Ectodermal cell (in vitro differentiated cells): ENCODE data around the gene FMO5.
"Not testable (repeated sequence)": the region's sequence is repeated elsewhere in the genome, so short reads cannot be mapped to it uniquely, and the experiment has no call there.

ENCODE experiments used
- H3K27ac ChIP-seq: 2 replicates; pipeline ENCODE4 v1.7.0; 2013; ENCODE audit warnings: mild to moderate bottlenecking, low read depth, low read length; ENCODE audit not compliant: insufficient read depth, poor library complexity, severe bottlenecking
- H3K27me3 ChIP-seq: 2 replicates; pipeline ENCODE4 v1.7.0; 2013; ENCODE audit warnings: mild to moderate bottlenecking, low read length; ENCODE audit not compliant: insufficient read depth, control insufficient read depth, poor library complexity, severe bottlenecking
- H3K36me3 ChIP-seq: one replicate; pipeline ENCODE4 v1.7.0; 2013; ENCODE audit warnings: low read length; ENCODE audit not compliant: control insufficient read depth, insufficient read depth
- H3K4me1 ChIP-seq: one replicate; pipeline ENCODE4 v1.7.0; 2013; ENCODE audit warnings: low read length; ENCODE audit not compliant: control insufficient read depth, insufficient read depth
- H3K4me3 ChIP-seq: 2 replicates; pipeline ENCODE4 v1.7.0; 2013; ENCODE audit warnings: low read depth, low read length, control low read depth; ENCODE audit not compliant: insufficient read depth
- H3K9me3 ChIP-seq: 2 replicates; pipeline ENCODE4 v1.7.0; 2013; ENCODE audit warnings: mild to moderate bottlenecking, low read length, moderate library complexity; ENCODE audit not compliant: control insufficient read depth
- WGBS, 2 experiments: methylation state at CpG; one replicate each; pipeline ENCODE4 v1.1.7; 2013; ENCODE audit warnings: missing lambda C conversion rate in 2 of 2; 5-methylcytosine and 5-hydroxymethylcytosine counted together

FMO5 gene

GRCh38 chr1:147240131-147240721 lies 15.1 kb upstream of the FMO5 start:
- not testable (repeated sequence) for H3K4me3 ChIP-seq, H3K36me3 ChIP-seq, H3K4me1 ChIP-seq, H3K27ac ChIP-seq, H3K9me3 ChIP-seq, H3K27me3 ChIP-seq
- WGBS, 2 experiments, result 79 to 84% methylated on average over 3 to 5 of the region's 5 CpGs

GRCh38 chr1:147238925-147239820 lies 14.0 kb upstream of the FMO5 start:
- WGBS, 2 experiments, result 90 to 96% methylated on average over 11 of the region's 11 CpGs
- Histone ChIP-seq H3K4me3 (no peak overlapping the region), H3K27ac (no peak overlapping the region)

GRCh38 chr1:147238053-147238902 lies 13.1 kb upstream of the FMO5 start:
- Histone ChIP-seq H3K4me3 (no peak overlapping the region), H3K4me1 (no peaks in the 10 kb centered on the region), H3K36me3 (no peaks in the 10 kb centered on the region), H3K9me3 (peaks cover 2% of the 10 kb centered on the region), H3K27me3 (peaks cover 7% of the 10 kb centered on the region), H3K27ac (no peak overlapping the region)
- WGBS, 2 experiments, result 89 to 90% methylated on average over 3 of the region's 3 CpGs

More at GRCh38 chr1:147238925-147239820, 14.0 kb upstream of the FMO5 start:
- Histone ChIP-seq H3K9me3 (peaks cover 2% of the 10 kb centered on the region), H3K27me3 (peaks cover 7% of the 10 kb centered on the region), H3K36me3 (no peaks in the 10 kb centered on the region), H3K4me1 (no peaks in the 10 kb centered on the region)

GRCh38 chr1:147236959-147237791 lies 12.0 kb upstream of the FMO5 start:
- 90 to 93% methylated on average over 3 of the region's 3 CpGs for WGBS, 2 experiments
- H3K4me1 ChIP-seq, result no peaks in the 10 kb centered on the region
- no peak overlapping the region for H3K4me3 ChIP-seq
- no peak overlapping the region for H3K27ac ChIP-seq
- H3K9me3 ChIP-seq, result peaks cover 2% of the 10 kb centered on the region
- H3K27me3 ChIP-seq, result peaks cover 7% of the 10 kb centered on the region
- no peaks in the 10 kb centered on the region for H3K36me3 ChIP-seq

GRCh38 chr1:147236448-147236847 lies 11.3 kb upstream of the FMO5 start:
- 90 to 93% methylated on average over 2 of the region's 2 CpGs for WGBS, 2 experiments
- Histone ChIP-seq H3K4me3 (no peak overlapping the region), H3K4me1 (no peaks in the 10 kb centered on the region)

GRCh38 chr1:147235822-147236221 lies 10.7 kb upstream of the FMO5 start:
- no peak overlapping the region for H3K4me3 ChIP-seq
- H3K27me3 ChIP-seq, result no peaks in the 10 kb centered on the region
- H3K4me1 ChIP-seq, result no peaks in the 10 kb centered on the region
- no peaks in the 10 kb centered on the region for H3K36me3 ChIP-seq
- peaks cover 2% of the 10 kb centered on the region for H3K9me3 ChIP-seq
- WGBS, 2 experiments, result 91 to 96% methylated on average over 1 of the region's 1 CpG
- no peak overlapping the region for H3K27ac ChIP-seq

More at GRCh38 chr1:147236448-147236847, 11.3 kb upstream of the FMO5 start:
- Histone ChIP-seq H3K27me3 (no peaks in the 10 kb centered on the region), H3K36me3 (no peaks in the 10 kb centered on the region), H3K9me3 (peaks cover 2% of the 10 kb centered on the region), H3K27ac (no peak overlapping the region)

GRCh38 chr1:147233903-147234302 lies 8.8 kb upstream of the FMO5 start:
- not testable (repeated sequence) for H3K4me3 ChIP-seq, H3K27ac ChIP-seq, H3K27me3 ChIP-seq, H3K9me3 ChIP-seq, H3K4me1 ChIP-seq, H3K36me3 ChIP-seq
- WGBS, 2 experiments, result 95% methylated on average over 5 to 6 of the region's 8 CpGs

GRCh38 chr1:147231032-147231431 lies 5.9 kb upstream of the FMO5 start:
- H3K36me3 ChIP-seq, H3K27me3 ChIP-seq, H3K4me3 ChIP-seq, H3K9me3 ChIP-seq, H3K27ac ChIP-seq, H3K4me1 ChIP-seq: not testable (repeated sequence)
- 95 to 100% methylated on average over 2 to 5 of the region's 5 CpGs for WGBS, 2 experiments

- 80 to 83% methylated on average over 14 of the region's 14 CpGs for WGBS, 2 experiments
- Histone ChIP-seq H3K4me3 (no peak overlapping the region), H3K4me1 (peaks cover 6% of the 10 kb centered on the region), H3K36me3 (no peaks in the 10 kb centered on the region), H3K9me3 (no peaks in the 10 kb centered on the region), H3K27ac (no peak overlapping the region), H3K27me3 (peaks cover 19% of the 10 kb centered on the region)
These were observed 1.2 kb downstream of the FMO5 start for GRCh38 chr1:147223740-147224615.
